ENCODE results near the gene FRMD4B.

The FRMD4B gene

DNA sequence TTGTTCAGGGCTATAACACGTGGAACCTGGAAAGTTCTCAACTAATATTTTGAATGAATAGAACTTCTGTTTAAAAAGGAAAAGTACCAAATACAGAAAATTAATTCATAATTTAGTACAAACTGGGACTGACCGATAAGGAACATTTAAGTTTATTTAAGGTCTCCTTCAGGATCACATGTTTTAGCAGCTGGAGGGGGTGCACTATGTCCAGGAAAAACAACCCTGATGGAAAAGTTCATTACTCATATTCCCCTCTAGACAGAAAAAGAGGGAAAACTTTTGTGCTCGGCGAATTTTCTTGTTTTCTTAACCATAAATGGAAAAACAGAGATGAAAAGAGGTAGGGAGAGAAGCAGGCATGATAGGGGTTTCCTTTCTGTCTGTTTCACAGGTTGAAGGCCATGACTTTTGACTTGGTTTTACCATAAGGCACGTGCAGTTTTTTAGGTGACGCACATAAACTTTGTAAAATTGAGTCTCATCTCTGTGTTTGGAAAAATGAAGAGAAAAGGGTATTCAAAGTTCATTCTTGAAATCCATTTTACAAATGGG lies 26.5 kb downstream of the FRMD4B start:
- Histone ChIP-seq H3K36me3 (ENCODE audit: control insufficient read depth, low read depth, low read length) (no peaks in the 10 kb centered on the region), H3K4me1 (ENCODE audit: control insufficient read depth, low read depth, low read length) (no peaks in the 10 kb centered on the region), H3K27ac (ENCODE audit: low read length) (no peak overlapping the region), H3K9ac (ENCODE audit: low read length) (no peak overlapping the region), H3K27me3 (ENCODE audit: control insufficient read depth, insufficient read depth, low read length) (no peaks in the 10 kb centered on the region), H3K4me3 (ENCODE audit: low read length) (no peak overlapping the region), H3K9me3 (ENCODE audit: control insufficient read depth, low read depth, low read length) (no peaks in the 10 kb centered on the region)

DNA sequence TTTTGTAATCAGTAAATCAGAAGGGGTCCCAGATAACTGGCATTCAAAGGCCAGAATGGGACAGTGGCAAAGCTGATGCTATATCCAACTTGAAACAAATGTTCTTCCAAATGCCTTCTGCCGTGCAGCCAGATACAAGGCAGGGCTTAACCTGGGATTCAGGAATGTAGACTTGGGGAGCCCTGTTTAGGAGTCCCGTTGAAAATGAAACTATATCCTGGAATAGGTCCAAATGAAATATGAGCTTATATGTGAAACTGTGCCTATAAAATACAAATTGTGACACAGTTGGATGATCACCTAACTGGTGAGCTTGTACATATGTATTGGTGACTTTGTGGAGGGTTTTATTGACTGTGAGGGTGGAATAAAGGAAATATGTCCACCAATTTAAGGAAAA lies 28.7 kb downstream of the FRMD4B start:
- Histone ChIP-seq H3K4me1 (ENCODE audit: control insufficient read depth, low read depth, low read length) (no peaks in the 10 kb centered on the region), H3K27ac (ENCODE audit: low read length) (no peak overlapping the region), H3K9ac (ENCODE audit: low read length) (no peak overlapping the region), H3K36me3 (ENCODE audit: control insufficient read depth, low read depth, low read length) (no peaks in the 10 kb centered on the region), H3K9me3 (ENCODE audit: control insufficient read depth, low read depth, low read length) (no peaks in the 10 kb centered on the region), H3K4me3 (ENCODE audit: low read length) (no peak overlapping the region), H3K27me3 (ENCODE audit: control insufficient read depth, insufficient read depth, low read length) (no peaks in the 10 kb centered on the region)

DNA sequence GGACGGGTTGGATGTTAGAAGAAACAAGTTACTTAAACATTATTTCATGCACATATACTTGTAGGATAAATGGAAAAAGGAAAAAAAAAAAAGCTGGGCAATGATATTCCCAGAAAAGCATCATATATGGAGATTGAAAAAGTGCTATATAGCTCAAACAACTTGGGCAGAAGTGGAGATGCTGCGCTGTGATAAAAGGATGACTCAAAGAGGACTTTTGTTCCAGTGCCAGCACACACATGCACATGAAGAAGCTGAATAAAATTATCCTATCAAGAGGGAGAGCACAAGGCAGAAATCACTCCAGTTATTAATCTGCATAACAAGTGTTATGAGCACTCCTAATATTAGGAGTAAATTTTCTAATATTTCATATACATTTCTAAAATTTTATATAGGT lies 30.9 kb downstream of the FRMD4B start:
- H3K9me3 ChIP-seq (ENCODE audit: control insufficient read depth, low read depth, low read length), result no peaks in the 10 kb centered on the region
- H3K27ac ChIP-seq (ENCODE audit: low read length), result no peak overlapping the region
- H3K4me3 ChIP-seq (ENCODE audit: low read length), result no peak overlapping the region
- H3K9ac ChIP-seq (ENCODE audit: low read length), result no peak overlapping the region
- no peaks in the 10 kb centered on the region for H3K4me1 ChIP-seq (ENCODE audit: control insufficient read depth, low read depth, low read length)
- no peaks in the 10 kb centered on the region for H3K36me3 ChIP-seq (ENCODE audit: control insufficient read depth, low read depth, low read length)
- H3K27me3 ChIP-seq (ENCODE audit: control insufficient read depth, insufficient read depth, low read length), result no peaks in the 10 kb centered on the region

DNA sequence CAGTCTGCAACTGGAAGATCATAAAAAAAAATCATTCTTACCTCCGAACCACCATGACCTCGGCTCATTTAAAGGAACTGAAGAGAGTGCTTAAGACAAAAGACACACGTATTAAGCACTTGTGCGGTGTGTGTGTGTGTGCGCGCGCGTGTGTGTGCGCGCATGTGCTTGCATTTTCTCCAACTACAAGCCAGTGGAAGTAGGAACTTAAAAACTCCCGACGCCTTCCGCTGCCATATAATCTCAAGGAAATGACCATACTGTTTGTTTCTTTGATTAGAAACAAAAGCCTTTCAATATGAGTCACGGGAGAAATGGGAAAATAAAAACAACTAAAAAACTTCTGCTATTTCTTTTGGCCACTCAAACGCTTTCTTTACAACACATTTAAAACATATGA lies 32.4 kb downstream of the FRMD4B start:
- no peak overlapping the region for H3K4me3 ChIP-seq (ENCODE audit: low read length)
- no peak overlapping the region for H3K27ac ChIP-seq (ENCODE audit: low read length)

DNA sequence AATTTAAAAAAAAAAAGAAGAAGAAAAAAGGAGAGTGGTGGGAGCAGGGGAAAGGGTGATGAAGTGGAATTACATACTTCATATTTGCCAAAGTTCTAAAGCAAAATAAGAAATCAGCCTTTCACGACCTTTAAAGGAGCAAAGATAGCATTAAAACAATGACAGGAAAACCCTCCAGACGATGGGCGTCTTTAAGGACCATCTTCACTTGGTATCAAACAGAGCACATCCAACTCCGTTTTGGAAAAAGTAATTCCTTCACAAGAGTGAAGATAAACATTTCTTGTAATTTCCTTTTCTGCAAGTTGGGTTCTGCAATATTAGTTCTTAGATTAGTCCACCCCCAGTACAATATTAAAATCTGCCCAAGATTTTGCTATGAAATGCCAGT lies 32.8 kb downstream of the FRMD4B start:
- H3K36me3 ChIP-seq (ENCODE audit: control insufficient read depth, low read depth, low read length), result no peaks in the 10 kb centered on the region
- H3K27me3 ChIP-seq (ENCODE audit: control insufficient read depth, insufficient read depth, low read length), result no peaks in the 10 kb centered on the region
- H3K4me3 ChIP-seq (ENCODE audit: low read length), result no peak overlapping the region
- no peak overlapping the region for H3K27ac ChIP-seq (ENCODE audit: low read length)
- H3K4me1 ChIP-seq (ENCODE audit: control insufficient read depth, low read depth, low read length), result no peaks in the 10 kb centered on the region
- no peak overlapping the region for H3K9ac ChIP-seq (ENCODE audit: low read length)
- H3K9me3 ChIP-seq (ENCODE audit: control insufficient read depth, low read depth, low read length), result no peaks in the 10 kb centered on the region

More for the DNA sequence above, 32.4 kb downstream of the FRMD4B start:
- no peaks in the 10 kb centered on the region for H3K36me3 ChIP-seq (ENCODE audit: control insufficient read depth, low read depth, low read length)
- no peak overlapping the region for H3K9ac ChIP-seq (ENCODE audit: low read length)
- H3K4me1 ChIP-seq (ENCODE audit: control insufficient read depth, low read depth, low read length), result no peaks in the 10 kb centered on the region
- H3K9me3 ChIP-seq (ENCODE audit: control insufficient read depth, low read depth, low read length), result no peaks in the 10 kb centered on the region
- no peaks in the 10 kb centered on the region for H3K27me3 ChIP-seq (ENCODE audit: control insufficient read depth, insufficient read depth, low read length)

DNA sequence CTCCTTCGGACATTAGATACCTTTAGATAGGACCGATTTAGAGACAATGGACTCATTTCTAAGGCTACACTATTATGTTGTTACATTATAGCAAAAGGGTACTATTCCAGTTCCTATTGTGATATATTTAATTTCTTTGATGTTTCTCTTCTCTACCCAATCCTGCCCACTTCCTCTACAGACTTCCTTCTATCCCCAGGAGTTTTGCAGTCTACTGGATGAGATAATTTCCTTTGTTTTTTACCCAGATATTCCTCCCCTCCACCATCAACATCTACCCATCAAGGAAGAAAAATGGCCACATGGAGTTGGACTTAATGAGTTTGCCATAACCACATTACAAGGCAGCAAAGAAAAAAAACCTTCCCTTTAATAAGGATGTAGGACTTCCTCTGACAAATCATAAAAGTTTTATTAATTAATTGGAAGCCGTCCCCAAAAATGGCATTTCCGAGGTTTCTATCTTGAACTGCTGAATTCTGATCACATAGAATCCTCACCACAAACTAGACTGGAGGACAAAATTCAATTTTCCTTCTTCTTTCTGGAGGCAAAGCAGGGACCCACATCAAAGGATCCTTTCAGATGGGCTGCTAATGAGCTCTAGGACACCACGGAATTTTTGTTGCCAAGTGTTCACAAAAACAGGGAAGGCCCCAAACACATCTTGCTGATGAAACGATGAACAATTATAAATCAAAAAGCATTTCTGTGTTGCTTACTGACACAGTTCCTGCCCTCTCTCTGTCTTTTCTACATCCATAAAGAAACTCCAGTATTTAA lies 33.4 kb downstream of the FRMD4B start:
- Histone ChIP-seq H3K9me3 (ENCODE audit: control insufficient read depth, low read depth, low read length) (no peaks in the 10 kb centered on the region), H3K27ac (ENCODE audit: low read length) (no peak overlapping the region), H3K27me3 (ENCODE audit: control insufficient read depth, insufficient read depth, low read length) (no peaks in the 10 kb centered on the region), H3K36me3 (ENCODE audit: control insufficient read depth, low read depth, low read length) (no peaks in the 10 kb centered on the region), H3K9ac (ENCODE audit: low read length) (no peak overlapping the region), H3K4me3 (ENCODE audit: low read length) (no peak overlapping the region), H3K4me1 (ENCODE audit: control insufficient read depth, low read depth, low read length) (no peaks in the 10 kb centered on the region)

- no peaks in the 10 kb centered on the region for H3K36me3 ChIP-seq (ENCODE audit: control insufficient read depth, low read depth, low read length)
- H3K27me3 ChIP-seq (ENCODE audit: control insufficient read depth, insufficient read depth, low read length), result no peaks in the 10 kb centered on the region
- no peak overlapping the region for H3K9ac ChIP-seq (ENCODE audit: low read length)
- H3K4me1 ChIP-seq (ENCODE audit: control insufficient read depth, low read depth, low read length), result no peaks in the 10 kb centered on the region
- no peaks in the 10 kb centered on the region for H3K9me3 ChIP-seq (ENCODE audit: control insufficient read depth, low read depth, low read length)
- no peak overlapping the region for H3K27ac ChIP-seq (ENCODE audit: low read length)
- H3K4me3 ChIP-seq (ENCODE audit: low read length), result no peak overlapping the region
Measured at GRCh38 chr3:69343875-69344274, 42.0 kb downstream of the FRMD4B start.

- no peaks in the 10 kb centered on the region for H3K27me3 ChIP-seq (ENCODE audit: control insufficient read depth, insufficient read depth, low read length)
- no peaks in the 10 kb centered on the region for H3K36me3 ChIP-seq (ENCODE audit: control insufficient read depth, low read depth, low read length)
Measured at GRCh38 chr3:69342074-69342473, 43.8 kb downstream of the FRMD4B start.

DNA sequence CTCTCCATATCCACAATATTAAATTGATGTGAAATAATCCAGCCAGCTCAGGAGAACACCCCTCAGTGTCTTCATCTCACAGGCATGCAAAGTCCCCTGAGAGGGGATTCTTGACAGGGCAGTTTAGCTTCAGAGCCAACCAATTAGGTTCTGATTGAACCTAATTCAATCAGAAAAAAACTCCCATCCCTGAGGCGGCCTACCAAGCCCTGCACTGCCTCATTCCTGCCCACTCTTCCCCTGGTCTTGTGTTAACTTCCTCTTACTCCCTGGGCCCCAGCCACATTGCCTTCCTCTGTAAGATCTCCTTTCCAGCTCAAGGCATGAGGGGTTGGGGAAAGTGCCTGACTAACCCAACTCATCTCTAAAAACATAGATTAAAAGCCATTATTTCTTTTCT lies 46.1 kb downstream of the FRMD4B start:
- Histone ChIP-seq H3K4me3 (ENCODE audit: low read length) (no peak overlapping the region), H3K9me3 (ENCODE audit: control insufficient read depth, low read depth, low read length) (no peaks in the 10 kb centered on the region), H3K4me1 (ENCODE audit: control insufficient read depth, low read depth, low read length) (no peaks in the 10 kb centered on the region), H3K27me3 (ENCODE audit: control insufficient read depth, insufficient read depth, low read length) (no peaks in the 10 kb centered on the region), H3K27ac (ENCODE audit: low read length) (no peak overlapping the region), H3K36me3 (ENCODE audit: control insufficient read depth, low read depth, low read length) (no peaks in the 10 kb centered on the region), H3K9ac (ENCODE audit: low read length) (no peak overlapping the region)

More at GRCh38 chr3:69342074-69342473, 43.8 kb downstream of the FRMD4B start:
- Histone ChIP-seq H3K9me3 (ENCODE audit: control insufficient read depth, low read depth, low read length) (no peaks in the 10 kb centered on the region), H3K4me1 (ENCODE audit: control insufficient read depth, low read depth, low read length) (no peaks in the 10 kb centered on the region), H3K9ac (ENCODE audit: low read length) (no peak overlapping the region), H3K27ac (ENCODE audit: low read length) (no peak overlapping the region), H3K4me3 (ENCODE audit: low read length) (no peak overlapping the region)

- no peak overlapping the region for H3K9ac ChIP-seq (ENCODE audit: low read length)
- H3K4me1 ChIP-seq (ENCODE audit: control insufficient read depth, low read depth, low read length), result no peaks in the 10 kb centered on the region
- no peaks in the 10 kb centered on the region for H3K36me3 ChIP-seq (ENCODE audit: control insufficient read depth, low read depth, low read length)
- H3K27ac ChIP-seq (ENCODE audit: low read length), result no peak overlapping the region
- H3K9me3 ChIP-seq (ENCODE audit: control insufficient read depth, low read depth, low read length), result no peaks in the 10 kb centered on the region
- no peaks in the 10 kb centered on the region for H3K27me3 ChIP-seq (ENCODE audit: control insufficient read depth, insufficient read depth, low read length)
- no peak overlapping the region for H3K4me3 ChIP-seq (ENCODE audit: low read length)
Measured at GRCh38 chr3:69338911-69339310, 47.0 kb downstream of the FRMD4B start.

DNA sequence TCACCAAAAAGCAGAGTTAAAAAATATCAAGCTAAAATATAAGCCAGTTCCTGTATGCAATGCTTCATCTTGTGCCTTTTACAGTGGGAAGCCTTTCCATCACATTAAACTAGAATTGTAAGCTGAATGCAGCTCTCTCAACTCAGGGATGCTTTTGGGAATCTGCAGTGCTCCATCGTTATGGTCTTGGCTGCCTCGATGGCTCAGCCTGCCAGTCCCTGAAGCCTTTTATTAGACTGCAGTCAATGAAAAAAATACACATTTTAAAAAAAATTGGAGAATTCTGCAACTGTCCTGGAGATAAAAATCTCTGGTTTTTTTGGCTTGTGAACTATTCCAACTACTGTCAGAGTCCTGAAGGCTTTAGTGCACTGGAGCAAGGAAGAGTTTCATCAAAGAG lies 53.0 kb downstream of the FRMD4B start:
- Histone ChIP-seq H3K4me1 (ENCODE audit: control insufficient read depth, low read depth, low read length) (no peaks in the 10 kb centered on the region), H3K4me3 (ENCODE audit: low read length) (no peak overlapping the region), H3K9ac (ENCODE audit: low read length) (no peak overlapping the region), H3K36me3 (ENCODE audit: control insufficient read depth, low read depth, low read length) (no peaks in the 10 kb centered on the region), H3K27ac (ENCODE audit: low read length) (no peak overlapping the region), H3K9me3 (ENCODE audit: control insufficient read depth, low read depth, low read length) (no peaks in the 10 kb centered on the region), H3K27me3 (ENCODE audit: control insufficient read depth, insufficient read depth, low read length) (no peaks in the 10 kb centered on the region)

DNA sequence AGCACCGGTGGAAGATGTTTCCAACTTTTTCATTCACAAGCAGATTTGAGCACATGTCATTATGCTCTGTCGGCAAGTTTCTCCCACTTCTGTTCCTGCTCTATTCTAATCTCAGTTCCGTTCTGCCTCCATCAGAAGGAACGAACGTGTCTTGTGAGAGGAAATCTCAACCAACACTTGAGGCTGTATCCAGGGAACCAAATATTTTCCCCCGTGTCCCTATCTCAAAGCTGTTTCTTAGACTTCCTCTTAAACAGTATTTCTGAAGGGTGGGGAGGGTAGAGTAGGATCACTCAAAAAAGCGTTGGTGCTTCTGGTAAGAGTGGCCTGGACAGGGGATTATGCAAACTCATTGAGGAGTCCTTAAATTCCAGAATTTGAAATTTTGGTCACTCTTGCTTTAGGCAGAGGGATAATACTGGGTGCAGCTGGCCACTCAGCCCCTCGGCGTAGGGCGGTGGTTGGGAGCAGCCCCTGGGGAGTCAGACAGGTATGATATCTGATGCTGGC lies 54.9 kb downstream of the FRMD4B start:
- no peak overlapping the region for H3K27ac ChIP-seq (ENCODE audit: low read length)
- H3K9me3 ChIP-seq (ENCODE audit: control insufficient read depth, low read depth, low read length), result no peaks in the 10 kb centered on the region
- peaks cover 5% of the 10 kb centered on the region for H3K4me1 ChIP-seq (ENCODE audit: control insufficient read depth, low read depth, low read length)
- no peak overlapping the region for H3K9ac ChIP-seq (ENCODE audit: low read length)
- no peaks in the 10 kb centered on the region for H3K36me3 ChIP-seq (ENCODE audit: control insufficient read depth, low read depth, low read length)
- H3K27me3 ChIP-seq (ENCODE audit: control insufficient read depth, insufficient read depth, low read length), result no peaks in the 10 kb centered on the region
- no peak overlapping the region for H3K4me3 ChIP-seq (ENCODE audit: low read length)

All from iPS-18a (cell line).